HepG2 (cell line): ENCODE data around the gene CHST6. TPM values are rescaled to one million over a fixed set of nuclear protein-coding genes. Genes with fewer than 3 reads are reported as not detected.

Experiments used
- GABPB1 ChIP-seq: IDR thresholded peaks from 2 replicates; pipeline ENCODE4 v1.6.1; 2016; ENCODE audit warnings: mild to moderate bottlenecking, missing genetic modification reagents, moderate library complexity, missing compliant biosample characterization
- GLI4 ChIP-seq: sonication (generic); formaldehyde crosslinking; IDR thresholded peaks from 2 replicates; pipeline ENCODE4 v1.5.1; 2020; ENCODE audit warnings: missing genetic modification reagents, mild to moderate bottlenecking, moderate library complexity, borderline replicate concordance
- NCOA5 ChIP-seq: sonication (generic); formaldehyde crosslinking; IDR thresholded peaks from 2 replicates; pipeline ENCODE4 v1.4.0; 2020; ENCODE audit warnings: missing genetic modification reagents
- POLR2A ChIP-seq, 2 experiments: IDR thresholded peaks; 2 replicates each; pipeline ENCODE4 v1.6.1; 2011; ENCODE audit warnings: low read depth in 2 of 2, low read length in 2 of 2, mild to moderate bottlenecking in 1 of 2, moderate library complexity in 1 of 2; ENCODE audit not compliant: insufficient read depth in 1 of 2
- THAP7 ChIP-seq: sonication (generic); formaldehyde crosslinking; IDR thresholded peaks from 2 replicates; pipeline ENCODE4 v1.8.1; 2023; ENCODE audit warnings: mild to moderate bottlenecking, missing genetic modification reagents
- ZBTB40 ChIP-seq, 2 experiments: fragments of 450-650 bp in 1 of 2; sonication (generic) in 1 of 2; formaldehyde crosslinking in 1 of 2; IDR thresholded peaks; 2 replicates each; pipeline versions ENCODE4 v1.6.1 to v1.8.0; 2016 to 2022; ENCODE audit warnings: antibody characterized with exemption in 1 of 2, mild to moderate bottlenecking in 1 of 2, missing genetic modification reagents in 1 of 2
- ZNF563 ChIP-seq: sonication (generic); formaldehyde crosslinking; IDR thresholded peaks from 2 replicates; pipeline ENCODE4 v1.8.0; 2022; ENCODE audit warnings: mild to moderate bottlenecking, moderate library complexity, missing genetic modification reagents
- ZNF775 ChIP-seq: sonication (generic); formaldehyde crosslinking; IDR thresholded peaks from 2 replicates; pipeline ENCODE4 v1.4.0; 2020; ENCODE audit warnings: missing genetic modification reagents, mild to moderate bottlenecking, moderate library complexity, borderline replicate concordance
- ZNF780A ChIP-seq: sonication (generic); formaldehyde crosslinking; IDR thresholded peaks from 2 replicates; pipeline ENCODE4 v1.8.0; 2022; ENCODE audit warnings: mild to moderate bottlenecking, missing genetic modification reagents, moderate library complexity
- polyA plus RNA-seq, 8 experiments: library from polyadenylated mRNA; depleted of rRNA in 3 of 8; stranded (reverse) in 7 of 8; unstranded in 1 of 8; fragments of >200 nt; fragmentation: Illumina TruSeq in 4 of 8; extraction: Trizol in 4 of 8; gene quantifications; 2 replicates each; pipeline versions ENCODE4 v1.2.1 to v1.2.3, GENCODE V29; 2011 to 2016; ENCODE audit warnings: low read depth in 4 of 8, missing spikeins in 1 of 8, mixed read lengths in 1 of 8; ENCODE audit not compliant: insufficient read depth in 1 of 8
- total RNA-seq, 5 experiments: library from RNA; depleted of rRNA; stranded (reverse); fragments of >200 nt; fragmentation: Illumina TruSeq; extraction: Trizol; gene quantifications; 2 replicates each; pipeline ENCODE4 v1.2.3, GENCODE V29; 2016; ENCODE audit warnings: low read depth in 1 of 5
- TF ChIP-seq, protein P1 (sequence below): sonication (generic); formaldehyde crosslinking; IDR thresholded peaks from 2 replicates; pipeline ENCODE4 v1.4.0; 2020; ENCODE audit warnings: missing genetic modification reagents
- TF ChIP-seq, protein P2 (sequence below): sonication (generic); formaldehyde crosslinking; IDR thresholded peaks from 2 replicates; pipeline ENCODE4 v1.4.0; 2020; ENCODE audit warnings: mild to moderate bottlenecking, missing genetic modification reagents

Gene CHST6
- total and polyA plus RNA-seq, 2 of the 13 experiments (the other 11 are each of a cell fraction or from before 2014, with no cell fraction given) = 0.18 to 0.91 TPM

DNA sequence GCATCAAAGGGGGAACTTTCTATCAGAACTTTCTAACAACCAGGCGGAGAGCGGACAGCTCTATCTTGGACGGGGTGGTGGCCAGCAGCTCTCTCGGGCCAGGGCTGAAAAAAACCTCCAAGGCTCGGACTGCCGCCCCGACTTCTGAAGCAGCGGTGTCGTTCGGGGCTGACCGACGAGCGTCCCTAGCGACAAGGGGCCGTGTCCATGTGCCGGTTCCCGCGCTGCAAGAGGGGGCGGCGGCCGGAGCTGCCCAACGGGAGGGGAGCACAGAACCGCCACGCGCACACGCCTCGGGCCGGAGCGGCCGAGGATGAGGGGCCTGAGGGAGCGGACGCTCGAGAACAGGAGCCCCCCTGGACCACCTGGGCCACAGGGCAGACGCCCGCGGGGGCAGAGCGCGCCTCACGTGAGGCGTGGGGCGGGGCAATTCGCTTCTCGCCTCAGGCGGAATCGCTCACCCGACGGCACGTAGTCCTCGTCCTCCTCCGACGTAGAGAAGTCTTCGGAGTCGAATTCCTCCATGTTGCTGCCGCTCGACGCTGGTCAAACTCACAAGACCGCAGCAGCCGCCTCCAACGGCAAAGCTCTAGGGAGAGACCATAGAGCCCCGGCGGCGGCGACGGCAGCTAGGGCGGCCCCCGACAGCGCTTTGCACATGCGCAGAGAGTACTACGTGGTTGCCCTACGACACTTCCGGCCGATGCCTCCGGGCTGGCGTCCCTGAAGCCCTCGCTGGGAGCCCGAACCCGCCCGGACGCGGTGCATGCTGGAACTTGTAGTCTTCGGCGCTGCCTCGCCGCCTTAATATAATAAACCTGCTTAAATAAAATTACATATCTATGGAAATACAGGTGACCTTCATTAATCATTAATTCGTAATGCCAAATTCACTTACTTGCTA is 62.2 kb downstream of the CHST6 start, which contains the start of gene CFDP1 (continued):
- TF ChIP-seq ZBTB40 (IDR thresholded peaks at IDR 0.05) (no peak), ZBTB40 (CRISPR knock-in tag; IDR thresholded peaks at IDR 0.05) (peak; percentile 85; the same call in 1 of the 2 replicates), ZNF563 (peak; percentile 91), GLI4 (CRISPR knock-in tag) (peak; percentile 96; the same call in 1 of the 2 replicates), ZNF780A (CRISPR knock-in tag) (no peak), NCOA5 (CRISPR knock-in tag) (no peak), GABPB1 (CRISPR knock-in tag) (peak; percentile 98), POLR2A (IDR thresholded peaks at IDR 0.05; ENCODE audit: insufficient read depth in 1 of 2, low read depth in 2 of 2, low read length in 2 of 2) (peak; percentile 81 to 88), THAP7 (peak; percentile 94), ZNF775 (CRISPR knock-in tag) (peak; percentile 86; the same call in 1 of the 2 replicates)
- TF ChIP-seq, protein P1, sequence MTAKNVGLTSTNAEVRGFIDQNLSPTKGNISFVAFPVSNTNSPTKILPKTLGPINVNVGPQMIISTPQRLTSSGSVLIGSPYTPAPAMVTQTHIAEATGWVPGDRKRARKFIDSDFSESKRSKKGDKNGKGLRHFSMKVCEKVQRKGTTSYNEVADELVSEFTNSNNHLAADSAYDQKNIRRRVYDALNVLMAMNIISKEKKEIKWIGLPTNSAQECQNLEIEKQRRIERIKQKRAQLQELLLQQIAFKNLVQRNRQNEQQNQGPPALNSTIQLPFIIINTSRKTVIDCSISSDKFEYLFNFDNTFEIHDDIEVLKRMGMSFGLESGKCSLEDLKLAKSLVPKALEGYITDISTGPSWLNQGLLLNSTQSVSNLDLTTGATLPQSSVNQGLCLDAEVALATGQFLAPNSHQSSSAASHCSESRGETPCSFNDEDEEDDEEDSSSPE (CRISPR knock-in tag) = peak; percentile 98
- TF ChIP-seq, protein P2, sequence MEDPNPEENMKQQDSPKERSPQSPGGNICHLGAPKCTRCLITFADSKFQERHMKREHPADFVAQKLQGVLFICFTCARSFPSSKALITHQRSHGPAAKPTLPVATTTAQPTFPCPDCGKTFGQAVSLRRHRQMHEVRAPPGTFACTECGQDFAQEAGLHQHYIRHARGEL (CRISPR knock-in tag) = peak; percentile 86; the same call in 1 of the 2 replicates
